PC-3 (cell line): Measurements from ENCODE around the gene CPN1.

Source experiments
- CTCF ChIP-seq: fragments of 300-600 bp; sonication (generic); conservative IDR thresholded peaks from 2 replicates; pipeline ENCODE4 v1.5.1; 2017; ENCODE audit warnings: antibody characterized with exemption, low read depth, mild to moderate bottlenecking, low read length
- EZH2 ChIP-seq: fragments of 300-600 bp; sonication (generic); IDR thresholded peaks from one replicate; pipeline ENCODE4 v1.6.1; 2017; ENCODE audit warnings: antibody characterized with exemption, mild to moderate bottlenecking, low read length; ENCODE audit not compliant: unreplicated experiment
- EZH2phosphoT487 ChIP-seq: fragments of 300-600 bp; sonication (generic); IDR thresholded peaks from 2 replicates; pipeline ENCODE4 v1.6.1; 2018; ENCODE audit warnings: mild to moderate bottlenecking, antibody characterized with exemption, low read length, borderline replicate concordance

GRCh38 chr10:100130831-100131230, 49.2 kb upstream of the CPN1 start:
- no peak for TF ChIP-seq CTCF
- no peak for TF ChIP-seq EZH2
- no peak for TF ChIP-seq EZH2phosphoT487
